ENCODE measurements around the gene ATP8A1. TPM values are rescaled to one million over a fixed set of nuclear protein-coding genes. Genes with fewer than 3 reads are reported as not detected.
A peak's percentile ranks its signal among the peaks of the same experiment; 100 is the strongest.

The ATP8A1 gene
- polyA plus RNA-seq (41.8 and 45.8 TPM in 2 replicates), polyA minus RNA-seq (80.8 and 87.9 TPM in 2 replicates)

DNA sequence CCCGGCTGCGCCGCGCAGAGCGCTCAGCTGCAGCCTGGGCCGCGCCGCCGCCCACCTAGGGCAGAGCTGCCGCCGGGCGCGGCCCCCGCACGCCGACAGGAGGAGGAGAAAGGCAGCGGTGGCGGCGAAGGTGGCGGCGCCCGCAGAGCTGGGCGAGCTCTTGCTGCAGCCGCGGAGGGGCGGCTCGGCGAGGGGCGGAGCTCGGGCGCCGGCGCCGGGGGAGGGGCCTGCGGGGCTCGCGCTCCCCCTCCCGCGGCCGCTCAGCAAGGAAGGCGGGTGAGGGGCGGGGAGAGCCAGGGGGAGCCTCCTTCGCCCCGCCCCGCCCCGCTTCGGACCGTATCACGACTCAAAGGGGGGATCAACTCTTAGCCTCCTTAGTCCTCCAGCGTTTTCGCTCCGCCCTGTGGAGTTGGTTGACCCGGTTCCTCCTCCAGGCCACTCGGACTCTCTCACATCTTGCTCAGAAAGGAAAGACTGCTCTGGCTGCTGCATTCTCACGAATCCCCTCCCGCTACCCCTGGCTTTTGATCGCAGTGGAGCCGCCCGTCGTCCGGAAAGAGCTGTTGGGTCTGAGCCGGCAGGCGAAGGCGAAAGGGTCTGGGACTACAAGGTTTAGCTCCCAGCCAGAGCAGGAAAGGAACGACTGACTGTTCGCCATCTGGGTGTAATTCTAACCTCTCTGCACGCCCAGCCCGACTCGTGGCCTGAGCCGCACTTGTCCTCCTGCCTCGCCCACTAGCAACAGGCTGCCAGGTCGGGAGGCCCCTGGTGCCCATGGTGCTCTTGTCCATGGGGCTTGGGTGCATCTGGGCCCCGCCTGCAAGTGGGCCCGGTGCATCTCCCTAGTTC, at the start of gene ATP8A1:
ATP8A1 (minus strand) TSS at position 162 of the 849 bp plus-strand sequence. CDS start 232 bp downstream, outside the sequence.
- peak within 1 kb of the TSS; percentile 77 for H3K4me3 ChIP-seq (ENCODE audit: low read length)
- peak within 1 kb of the TSS; percentile 80 for H2AFZ ChIP-seq (ENCODE audit: low read depth, low read length)
- TF ChIP-seq EP300 (conservative IDR thresholded peaks at IDR 0.05; ENCODE audit: poor library complexity, severe bottlenecking) (peak; percentile 54), MXI1 (conservative IDR thresholded peaks at IDR 0.05; ENCODE audit: poor library complexity, severe bottlenecking) (peak; percentile 30), POLR2AphosphoS5 (IDR thresholded peaks at IDR 0.05) (peak; percentile 60), RAD21 (conservative IDR thresholded peaks at IDR 0.05) (peak; percentile 8), SMC3 (conservative IDR thresholded peaks at IDR 0.05; ENCODE audit: poor library complexity) (no peak), TAF1 (IDR thresholded peaks at IDR 0.05; ENCODE audit: low read depth) (peak; percentile 38), EZH2 (IDR thresholded peaks at IDR 0.05; ENCODE audit: borderline replicate concordance, insufficient read depth, low read length, poor library complexity, severe bottlenecking) (no peak)
- TF ChIP-seq, protein P1, sequence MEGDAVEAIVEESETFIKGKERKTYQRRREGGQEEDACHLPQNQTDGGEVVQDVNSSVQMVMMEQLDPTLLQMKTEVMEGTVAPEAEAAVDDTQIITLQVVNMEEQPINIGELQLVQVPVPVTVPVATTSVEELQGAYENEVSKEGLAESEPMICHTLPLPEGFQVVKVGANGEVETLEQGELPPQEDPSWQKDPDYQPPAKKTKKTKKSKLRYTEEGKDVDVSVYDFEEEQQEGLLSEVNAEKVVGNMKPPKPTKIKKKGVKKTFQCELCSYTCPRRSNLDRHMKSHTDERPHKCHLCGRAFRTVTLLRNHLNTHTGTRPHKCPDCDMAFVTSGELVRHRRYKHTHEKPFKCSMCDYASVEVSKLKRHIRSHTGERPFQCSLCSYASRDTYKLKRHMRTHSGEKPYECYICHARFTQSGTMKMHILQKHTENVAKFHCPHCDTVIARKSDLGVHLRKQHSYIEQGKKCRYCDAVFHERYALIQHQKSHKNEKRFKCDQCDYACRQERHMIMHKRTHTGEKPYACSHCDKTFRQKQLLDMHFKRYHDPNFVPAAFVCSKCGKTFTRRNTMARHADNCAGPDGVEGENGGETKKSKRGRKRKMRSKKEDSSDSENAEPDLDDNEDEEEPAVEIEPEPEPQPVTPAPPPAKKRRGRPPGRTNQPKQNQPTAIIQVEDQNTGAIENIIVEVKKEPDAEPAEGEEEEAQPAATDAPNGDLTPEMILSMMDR (IDR thresholded peaks at IDR 0.05; ENCODE audit: poor library complexity, severe bottlenecking): peak; percentile 28
- TF ChIP-seq, protein P2, sequence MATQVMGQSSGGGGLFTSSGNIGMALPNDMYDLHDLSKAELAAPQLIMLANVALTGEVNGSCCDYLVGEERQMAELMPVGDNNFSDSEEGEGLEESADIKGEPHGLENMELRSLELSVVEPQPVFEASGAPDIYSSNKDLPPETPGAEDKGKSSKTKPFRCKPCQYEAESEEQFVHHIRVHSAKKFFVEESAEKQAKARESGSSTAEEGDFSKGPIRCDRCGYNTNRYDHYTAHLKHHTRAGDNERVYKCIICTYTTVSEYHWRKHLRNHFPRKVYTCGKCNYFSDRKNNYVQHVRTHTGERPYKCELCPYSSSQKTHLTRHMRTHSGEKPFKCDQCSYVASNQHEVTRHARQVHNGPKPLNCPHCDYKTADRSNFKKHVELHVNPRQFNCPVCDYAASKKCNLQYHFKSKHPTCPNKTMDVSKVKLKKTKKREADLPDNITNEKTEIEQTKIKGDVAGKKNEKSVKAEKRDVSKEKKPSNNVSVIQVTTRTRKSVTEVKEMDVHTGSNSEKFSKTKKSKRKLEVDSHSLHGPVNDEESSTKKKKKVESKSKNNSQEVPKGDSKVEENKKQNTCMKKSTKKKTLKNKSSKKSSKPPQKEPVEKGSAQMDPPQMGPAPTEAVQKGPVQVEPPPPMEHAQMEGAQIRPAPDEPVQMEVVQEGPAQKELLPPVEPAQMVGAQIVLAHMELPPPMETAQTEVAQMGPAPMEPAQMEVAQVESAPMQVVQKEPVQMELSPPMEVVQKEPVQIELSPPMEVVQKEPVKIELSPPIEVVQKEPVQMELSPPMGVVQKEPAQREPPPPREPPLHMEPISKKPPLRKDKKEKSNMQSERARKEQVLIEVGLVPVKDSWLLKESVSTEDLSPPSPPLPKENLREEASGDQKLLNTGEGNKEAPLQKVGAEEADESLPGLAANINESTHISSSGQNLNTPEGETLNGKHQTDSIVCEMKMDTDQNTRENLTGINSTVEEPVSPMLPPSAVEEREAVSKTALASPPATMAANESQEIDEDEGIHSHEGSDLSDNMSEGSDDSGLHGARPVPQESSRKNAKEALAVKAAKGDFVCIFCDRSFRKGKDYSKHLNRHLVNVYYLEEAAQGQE (IDR thresholded peaks at IDR 0.05; ENCODE audit: borderline replicate concordance): no peak
- H3K27me3 ChIP-seq (ENCODE audit: insufficient read depth, low read depth, low read length): no peaks in the 10 kb centered on the region
- H3K9ac ChIP-seq (ENCODE audit: low read length): peak within 1 kb of the TSS; percentile 76
- no peaks in the 10 kb centered on the region for H3F3A ChIP-seq (ENCODE audit: insufficient read depth, low read length, poor library complexity, severe bottlenecking)
- peak within 1 kb of the TSS; percentile 87 for H3K27ac ChIP-seq (ENCODE audit: low read length)
- H3K9me3 ChIP-seq (ENCODE audit: low read length): no peaks in the 10 kb centered on the region
- no peaks in the 10 kb centered on the region for H3K36me3 ChIP-seq (ENCODE audit: insufficient read depth, low read length)
- no peaks in the 10 kb centered on the region for H4K20me1 ChIP-seq (ENCODE audit: insufficient read depth)
- peaks cover 4% of the 10 kb centered on the region for H3K79me2 ChIP-seq (replicated peaks; ENCODE audit: insufficient read depth, low read length)
- no peaks in the 10 kb centered on the region for H3K9me2 ChIP-seq (ENCODE audit: insufficient read depth, low read length)
- peak within 1 kb of the TSS; percentile 85 for H3K4me2 ChIP-seq (ENCODE audit: low read length)

DNA sequence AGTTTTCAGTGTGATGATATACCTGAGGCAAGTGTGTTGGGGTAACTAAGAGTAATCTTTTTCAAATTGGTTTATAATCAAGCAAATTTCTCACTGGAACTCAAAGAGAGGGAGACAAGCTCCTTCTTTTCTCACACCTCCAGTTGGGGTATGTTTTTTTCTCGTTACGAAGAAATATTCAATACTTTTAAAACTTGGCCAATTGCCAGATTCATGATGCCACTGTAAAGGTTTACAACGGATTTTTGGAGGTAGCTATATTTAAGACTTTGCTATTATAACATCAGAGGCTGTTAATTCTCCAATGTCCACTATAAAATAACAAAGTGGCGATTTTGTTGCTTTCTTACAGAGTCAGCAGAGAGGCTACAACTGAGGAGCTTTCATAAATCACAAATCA, 49.2 kb upstream of the ATP8A1 start:
- TF ChIP-seq EZH2 (IDR thresholded peaks at IDR 0.05; ENCODE audit: borderline replicate concordance, insufficient read depth, low read length, poor library complexity, severe bottlenecking): no peak
- TF ChIP-seq, protein P2 (IDR thresholded peaks at IDR 0.05; ENCODE audit: borderline replicate concordance): no peak
- TF ChIP-seq EP300 (conservative IDR thresholded peaks at IDR 0.05; ENCODE audit: poor library complexity, severe bottlenecking): no peak
- no peak for TF ChIP-seq MXI1 (conservative IDR thresholded peaks at IDR 0.05; ENCODE audit: poor library complexity, severe bottlenecking)
- TF ChIP-seq, protein P1 (IDR thresholded peaks at IDR 0.05; ENCODE audit: poor library complexity, severe bottlenecking): no peak
- TF ChIP-seq POLR2AphosphoS5 (IDR thresholded peaks at IDR 0.05): no peak
- no peak for TF ChIP-seq TAF1 (IDR thresholded peaks at IDR 0.05; ENCODE audit: low read depth)
- no peak for TF ChIP-seq SMC3 (conservative IDR thresholded peaks at IDR 0.05; ENCODE audit: poor library complexity)
- TF ChIP-seq RAD21 (conservative IDR thresholded peaks at IDR 0.05): no peak
- Histone ChIP-seq H2AFZ (ENCODE audit: low read depth, low read length) (no peak overlapping the region), H4K20me1 (ENCODE audit: insufficient read depth) (no peaks in the 10 kb centered on the region)

More for the DNA sequence above, 49.2 kb upstream of the ATP8A1 start:
- H3K27me3 ChIP-seq (ENCODE audit: insufficient read depth, low read depth, low read length): no peaks in the 10 kb centered on the region
- H3K4me2 ChIP-seq (ENCODE audit: low read length): no peak overlapping the region
- H3F3A ChIP-seq (ENCODE audit: insufficient read depth, low read length, poor library complexity, severe bottlenecking): no peaks in the 10 kb centered on the region
- H3K9ac ChIP-seq (ENCODE audit: low read length): no peak overlapping the region
- no peaks in the 10 kb centered on the region for H3K9me3 ChIP-seq (ENCODE audit: low read length)
- H3K4me3 ChIP-seq (ENCODE audit: low read length): no peak overlapping the region
- no peaks in the 10 kb centered on the region for H3K79me2 ChIP-seq (replicated peaks; ENCODE audit: insufficient read depth, low read length)
- no peaks in the 10 kb centered on the region for H3K9me2 ChIP-seq (ENCODE audit: insufficient read depth, low read length)
- no peak overlapping the region for H3K27ac ChIP-seq (ENCODE audit: low read length)
- no peaks in the 10 kb centered on the region for H3K36me3 ChIP-seq (ENCODE audit: insufficient read depth, low read length)
